CD14-positive monocyte (primary cell): ENCODE results near the gene SLC20A1. TPM values are rescaled to one million over a fixed set of nuclear protein-coding genes. Genes with fewer than 3 reads are reported as not detected.

Experiments used
- DNase-seq, 3 donors: peaks; one replicate each; pipeline ENCODE4 v3.0.0-alpha.2; 2011 to 2022
- H2AFZ ChIP-seq: 2 replicates; pipeline ENCODE4 v1.6.0; 2012; ENCODE audit warnings: mild to moderate bottlenecking, low read depth, low read length, inconsistent platforms; ENCODE audit not compliant: insufficient read depth, poor library complexity, severe bottlenecking
- H3K27ac ChIP-seq, 2 donors: 1 replicate in 1 of 2; 2 replicates in 1 of 2; pipeline ENCODE4 v1.5.1; 2012 to 2013; ENCODE audit warnings: low read length in 2 of 2, control low read depth in 1 of 2, inconsistent platforms in 1 of 2, low read depth in 1 of 2, mild to moderate bottlenecking in 1 of 2
- H3K27me3 ChIP-seq, 2 donors: one replicate each; pipeline versions ENCODE4 v1.6.0 to v1.6.1; 2011 to 2013; ENCODE audit warnings: low read length in 2 of 2; ENCODE audit not compliant: control insufficient read depth in 2 of 2, insufficient read depth in 2 of 2
- H3K36me3 ChIP-seq, 2 donors: replicated peaks in 1 of 2; 1 replicate in 1 of 2; 2 replicates in 1 of 2; pipeline versions ENCODE4 v1.5.1 to v1.6.1; 2012 to 2013; ENCODE audit warnings: low read length in 2 of 2, control low read depth in 1 of 2, inconsistent platforms in 1 of 2, mild to moderate bottlenecking in 1 of 2; ENCODE audit not compliant: insufficient read depth in 2 of 2, control insufficient read depth in 1 of 2
- H3K4me1 ChIP-seq, 2 donors: 1 replicate in 1 of 2; 2 replicates in 1 of 2; pipeline versions ENCODE4 v1.5.1 to v1.6.1; 2012 to 2013; ENCODE audit warnings: low read length in 2 of 2, control low read depth in 1 of 2, inconsistent platforms in 1 of 2, mild to moderate bottlenecking in 1 of 2, moderate library complexity in 1 of 2; ENCODE audit not compliant: insufficient read depth in 2 of 2, control insufficient read depth in 1 of 2
- H3K4me2 ChIP-seq: replicated peaks from 2 replicates; pipeline ENCODE3; 2012; ENCODE audit warnings: low read length, moderate library complexity, mild to moderate bottlenecking; ENCODE audit not compliant: poor library complexity, severe bottlenecking; ENCODE audit errors: extremely low read depth
- H3K4me3 ChIP-seq, 3 experiments: fragments of 200-600 bp in 1 of 3; sonication (generic) in 1 of 3; replicated peaks in 1 of 3; 1 replicate in 2 of 3; 2 replicates in 1 of 3; pipeline ENCODE4 v1.5.1; 2011 to 2013; ENCODE audit warnings: low read length in 3 of 3, mild to moderate bottlenecking in 3 of 3, control low read depth in 2 of 3, low read depth in 2 of 3, inconsistent platforms in 1 of 3, moderate library complexity in 1 of 3
- H3K79me2 ChIP-seq: 2 replicates; pipeline ENCODE4 v1.6.0; 2012; ENCODE audit warnings: mild to moderate bottlenecking, control low read depth, inconsistent platforms, low read length, moderate library complexity; ENCODE audit not compliant: insufficient read depth
- H3K9ac ChIP-seq: 2 replicates; pipeline ENCODE4 v1.6.0; 2017; ENCODE audit warnings: low read length, mild to moderate bottlenecking; ENCODE audit not compliant: insufficient read depth, poor library complexity, severe bottlenecking
- H3K9me3 ChIP-seq, 2 donors: replicated peaks in 1 of 2; 1 replicate in 1 of 2; 2 replicates in 1 of 2; pipeline versions ENCODE4 v1.5.1 to v1.6.1; 2012 to 2013; ENCODE audit warnings: low read length in 2 of 2, control low read depth in 1 of 2; ENCODE audit not compliant: control insufficient read depth in 1 of 2, insufficient read depth in 1 of 2
- H4K20me1 ChIP-seq: 2 replicates; pipeline ENCODE4 v1.6.0; 2012; ENCODE audit warnings: mild to moderate bottlenecking, low read length, control low read depth, moderate library complexity; ENCODE audit not compliant: insufficient read depth
- H3K27ac Mint-ChIP-seq, 7 donors: one replicate each; pipeline ENCODE4 v1.8.0; 2020; ENCODE audit warnings: mild to moderate bottlenecking in 7 of 7, mixed read lengths in 7 of 7, moderate library complexity in 6 of 7, inconsistent platforms in 2 of 7
- H3K27me3 Mint-ChIP-seq, 3 donors: one replicate each; pipeline ENCODE4 v1.8.0; 2021 to 2022; ENCODE audit warnings: low read depth in 3 of 3, mild to moderate bottlenecking in 3 of 3, mixed read lengths in 3 of 3, moderate library complexity in 3 of 3, inconsistent platforms in 1 of 3
- H3K36me3 Mint-ChIP-seq, 2 donors: one replicate each; pipeline ENCODE4 v1.8.0; 2020; ENCODE audit warnings: mixed read lengths in 2 of 2, inconsistent platforms in 1 of 2, mild to moderate bottlenecking in 1 of 2
- H3K4me1 Mint-ChIP-seq: one replicate; pipeline ENCODE4 v1.8.0; 2020; ENCODE audit warnings: mild to moderate bottlenecking, mixed read lengths
- H3K4me3 Mint-ChIP-seq, 2 donors: one replicate each; pipeline ENCODE4 v1.8.0; 2020; ENCODE audit warnings: mild to moderate bottlenecking in 2 of 2, mixed read lengths in 2 of 2, moderate library complexity in 1 of 2
- H3K9me3 Mint-ChIP-seq, 7 donors: one replicate each; pipeline ENCODE4 v1.8.0; 2020 to 2022; ENCODE audit warnings: mixed read lengths in 7 of 7, mild to moderate bottlenecking in 6 of 7, moderate library complexity in 6 of 7, inconsistent platforms in 2 of 7
- WGBS: methylation state at CpG from one replicate; pipeline ENCODE4 v1.1.5; 2013; ENCODE audit warnings: missing lambda C conversion rate; ENCODE audit not compliant: insufficient coverage; 5-methylcytosine and 5-hydroxymethylcytosine counted together
- intact Hi-C, 2 donors: fragments of 100-400 bp; cut with micrococcal nuclease; formaldehyde crosslinking; loops; one replicate each; pipeline versions ENCODE4 v1.15.0 to v1.15.1; 2023
- polyA plus RNA-seq, 3 donors: library from polyadenylated mRNA; depleted of rRNA in 1 of 3; unstranded in 2 of 3; stranded (reverse) in 1 of 3; fragments of 300-500 nt in 2 of 3; fragments of >200 nt in 1 of 3; fragmentation: Illumina TruSeq in 2 of 3; gene quantifications; 1 replicate in 2 of 3; 2 replicates in 1 of 3; pipeline ENCODE4 v1.2.3, GENCODE V29; 2012 to 2021
- TF ChIP-seq, protein P1 (sequence below): fragments of 200-600 bp; IDR thresholded peaks from one replicate; pipeline ENCODE4 v1.8.0; 2022; ENCODE audit warnings: antibody characterized with exemption, mild to moderate bottlenecking

The SLC20A1 gene
- polyA plus RNA-seq, 3 donors: 16.1 to 112 (median 36.3) TPM

DNA sequence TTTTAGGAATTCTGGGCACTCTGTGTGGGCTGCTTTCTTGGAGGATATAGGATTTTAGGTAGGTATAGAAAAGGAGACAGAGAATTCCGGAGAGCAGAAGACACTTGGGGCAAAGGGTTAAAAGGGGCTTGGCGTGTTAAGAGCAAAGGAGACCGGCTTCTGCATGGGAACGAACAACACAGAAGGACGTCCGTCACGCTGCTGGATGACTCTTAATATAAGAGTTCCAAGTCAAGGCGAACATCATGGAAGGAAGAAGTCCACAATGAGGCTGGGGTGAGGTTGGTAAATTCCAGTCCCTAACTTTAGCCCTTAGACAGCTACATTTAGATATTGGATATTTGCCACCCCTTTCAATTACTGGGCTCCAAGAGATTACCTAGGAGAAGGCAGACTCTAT lies 15.9 kb upstream of the SLC20A1 start:
- H2AFZ ChIP-seq: peak overlapping the region; percentile 57
- Mint-ChIP-seq H3K4me1 (peaks cover 78% of the 10 kb centered on the region), H3K27ac (peak overlapping the region in 2 of 7 donors; percentile 46 to 80)

GRCh38 chr2:112630268-112630667 lies 15.5 kb upstream of the SLC20A1 start:
- no peak overlapping the region for H3K4me3 Mint-ChIP-seq
- Histone ChIP-seq H3K4me1 (peaks cover 62 to 74% of the 10 kb centered on the region in 2 donors), H3K36me3 (no peaks in the 10 kb centered on the region), H3K4me3 (peak overlapping the region in 1 of 3 experiments; percentile 41), H3K9me3 (no peaks in the 10 kb centered on the region), H3K79me2 (no peaks in the 10 kb centered on the region), H3K9ac (no peak overlapping the region), H3K27ac (no peak overlapping the region), H3K4me2 (peak overlapping the region; percentile 52), H3K27me3 (no peaks in the 10 kb centered on the region), H2AFZ (peak overlapping the region; percentile 57), H4K20me1 (no peaks in the 10 kb centered on the region)
- TF ChIP-seq, protein P1, sequence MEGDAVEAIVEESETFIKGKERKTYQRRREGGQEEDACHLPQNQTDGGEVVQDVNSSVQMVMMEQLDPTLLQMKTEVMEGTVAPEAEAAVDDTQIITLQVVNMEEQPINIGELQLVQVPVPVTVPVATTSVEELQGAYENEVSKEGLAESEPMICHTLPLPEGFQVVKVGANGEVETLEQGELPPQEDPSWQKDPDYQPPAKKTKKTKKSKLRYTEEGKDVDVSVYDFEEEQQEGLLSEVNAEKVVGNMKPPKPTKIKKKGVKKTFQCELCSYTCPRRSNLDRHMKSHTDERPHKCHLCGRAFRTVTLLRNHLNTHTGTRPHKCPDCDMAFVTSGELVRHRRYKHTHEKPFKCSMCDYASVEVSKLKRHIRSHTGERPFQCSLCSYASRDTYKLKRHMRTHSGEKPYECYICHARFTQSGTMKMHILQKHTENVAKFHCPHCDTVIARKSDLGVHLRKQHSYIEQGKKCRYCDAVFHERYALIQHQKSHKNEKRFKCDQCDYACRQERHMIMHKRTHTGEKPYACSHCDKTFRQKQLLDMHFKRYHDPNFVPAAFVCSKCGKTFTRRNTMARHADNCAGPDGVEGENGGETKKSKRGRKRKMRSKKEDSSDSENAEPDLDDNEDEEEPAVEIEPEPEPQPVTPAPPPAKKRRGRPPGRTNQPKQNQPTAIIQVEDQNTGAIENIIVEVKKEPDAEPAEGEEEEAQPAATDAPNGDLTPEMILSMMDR: no peak
- H3K36me3 Mint-ChIP-seq: no peaks in the 10 kb centered on the region
- no peak for DNase-seq
- H3K9me3 Mint-ChIP-seq: no peaks in the 10 kb centered on the region
- H3K27ac Mint-ChIP-seq: peak overlapping the region in 2 of 7 donors; percentile 14 to 42
- intact Hi-C loops: no loop called here
- peaks cover 74% of the 10 kb centered on the region for H3K4me1 Mint-ChIP-seq
- H3K27me3 Mint-ChIP-seq: peaks cover 0 to 2% (median 1%) of the 10 kb centered on the region in 3 donors
- 89% methylated on average over 2 of the region's 4 CpGs for WGBS

More for the DNA sequence above, 15.9 kb upstream of the SLC20A1 start:
- TF ChIP-seq, protein P1: no peak
- H3K4me2 ChIP-seq: no peak overlapping the region
- DNase-seq: no peak
- no peaks in the 10 kb centered on the region for H3K79me2 ChIP-seq
- H3K27ac ChIP-seq: no peak overlapping the region
- intact Hi-C loops: loop anchor here in 1 of 2 donors (5.0 kb wide), 1 partner anchor 57 kb away; no protein-coding TSS in a partner anchor
- H3K4me1 ChIP-seq: peaks cover 66 to 79% of the 10 kb centered on the region in 2 donors
- no peaks in the 10 kb centered on the region for H3K27me3 ChIP-seq
- H3K36me3 ChIP-seq: no peaks in the 10 kb centered on the region
- H3K9ac ChIP-seq: no peak overlapping the region
- Mint-ChIP-seq H3K36me3 (no peaks in the 10 kb centered on the region), H3K9me3 (no peaks in the 10 kb centered on the region), H3K4me3 (no peak overlapping the region), H3K27me3 (peaks cover 0 to 1% (median 0%) of the 10 kb centered on the region in 3 donors)
- no peaks in the 10 kb centered on the region for H3K9me3 ChIP-seq
- H4K20me1 ChIP-seq: no peaks in the 10 kb centered on the region
- H3K4me3 ChIP-seq: no peak overlapping the region
- WGBS: 94% methylated on average over 7 of the region's 8 CpGs
